Heart right ventricle (tissue), 16 donors: ENCODE results near the gene NOVA2. TPM values are rescaled to one million over a fixed set of nuclear protein-coding genes. Genes with fewer than 3 reads are reported as not detected.

Experiments used
- ATAC-seq, 8 donors: fragments of 200-7000 bp; cut with Tn5 transposase; one replicate each; pipeline ENCODE4 v1.9.1; 2020; ENCODE audit warnings: mild to moderate bottlenecking in 8 of 8, moderate library complexity in 8 of 8, moderate number of reproducible peaks in 1 of 8
- DNase-seq, 2 donors: peaks; one replicate each; pipeline ENCODE4 v3.0.0-alpha.2; 2020
- H3K27ac ChIP-seq, 10 donors: fragments of 200-600 bp; sonication (generic) in 2 of 10; one replicate each; pipeline versions ENCODE4 v1.5.0 to v1.8.0; 2020 to 2022; ENCODE audit warnings: mild to moderate bottlenecking in 3 of 10
- H3K27me3 ChIP-seq, 7 donors: fragments of 200-600 bp; one replicate each; pipeline ENCODE4 v1.8.0; 2021 to 2022; ENCODE audit warnings: mild to moderate bottlenecking in 2 of 7
- H3K36me3 ChIP-seq, 9 donors: fragments of 200-600 bp; sonication (generic) in 1 of 9; one replicate each; pipeline versions ENCODE4 v1.5.0 to v1.8.0; 2020 to 2022; ENCODE audit warnings: mild to moderate bottlenecking in 2 of 9
- H3K4me1 ChIP-seq, 9 donors: fragments of 200-600 bp; sonication (generic) in 1 of 9; one replicate each; pipeline versions ENCODE4 v1.5.0 to v1.8.0; 2020 to 2022; ENCODE audit warnings: mild to moderate bottlenecking in 4 of 9
- H3K4me3 ChIP-seq, 10 donors: fragments of 200-600 bp; sonication (generic) in 2 of 10; one replicate each; pipeline versions ENCODE4 v1.5.0 to v1.8.0; 2020 to 2022; ENCODE audit warnings: mild to moderate bottlenecking in 7 of 10, moderate library complexity in 2 of 10
- H3K9me3 ChIP-seq, 11 donors: fragments of 200-600 bp in 10 of 11; sonication (generic) in 2 of 11; one replicate each; pipeline versions ENCODE4 v1.5.0 to v1.8.0; 2013 to 2022; ENCODE audit warnings: mild to moderate bottlenecking in 2 of 11, control low read depth in 1 of 11, moderate library complexity in 1 of 11
- CTCF ChIP-seq, 9 donors: fragments of 200-600 bp; sonication (generic) in 2 of 9; IDR thresholded peaks; one replicate each; pipeline versions ENCODE4 v1.5.0 to v1.8.0; 2021 to 2022; ENCODE audit warnings: antibody characterized with exemption in 9 of 9, mild to moderate bottlenecking in 5 of 9, moderate library complexity in 1 of 9
- WGBS, 2 donors: extraction: QIAGEN DNeasy Blood & Tissue Kit; methylation state at CpG; one replicate each; pipeline ENCODE4 v1.1.7; 2013; ENCODE audit warnings: inconsistent platforms in 1 of 2; 5-methylcytosine and 5-hydroxymethylcytosine counted together
- intact Hi-C, 10 donors: fragments of 100-400 bp; cut with DNase I; formaldehyde crosslinking; loops; one replicate each; pipeline versions ENCODE4 v1.11.1 to v1.14.2; 2022
- polyA plus RNA-seq, 2 donors: library from polyadenylated mRNA; stranded (reverse); fragments of 200-250 nt; gene quantifications; one replicate each; pipeline ENCODE4 v1.2.3, GENCODE V29; 2013
- total RNA-seq, 10 donors: library from RNA; stranded (reverse); fragmentation: NEBNext Ultra II Directional in 3 of 10; extraction: Animal tissue kit (Norgen Biotek cat#: 25700) in 3 of 10; gene quantifications; one replicate each; pipeline versions ENCODE4 v1.2.1 to v1.2.4, GENCODE V29; 2021 to 2023
- donor health status: Arrhythmogenic right ventricular cardiomyopathy.
- donor health status: ischemic (EF 13 %, LVEDD 7.1; RV severe dilation, severe dysfunction).
- donor health status: healthy with polysubstance abuse.
- donor health status: DM: no; HTN: yes; CAD: no.
- donor health status: DM: no; HTN: no; CAD: no.
- donor health status: ischemic (EF 25% LVEDD 6.9; RV normal size, moderate dysfunction).
- donor health status: ischemic (EF 25% LVEDD 5.7; RV mildly dilated, moderate dysfunction).
- donor health status: healthy.
- donor health status: DM: yes; HTN: yes; CAD: no.
- donor health status: Ischemic cardiomyopathy.
- donor health status: ischemic (EF 35%, LVEDD 5.7; RV mildly dilated, moderate dysfunction).
- donor health status: nonischemic (EF 11% LVEDD 7.7; RV severe dilation, severe dysfunction).
- donor health status: DM: yes; HTN: yes; CAD: no.
- donor health status: PGD.
- donor health status: ischemic (EF 29% LVEDD 5.4; RV normal size, mild dysfunction).
- donor health status: nonischemic (EF 23%, LVEDD 6.1; RV moderate dilation, normal function).

NOVA2 gene
- total and polyA plus RNA-seq, 12 donors = 1.6 to 8.2 (median 5.9) TPM

- ATAC-seq = peak in 3 of 8 donors; percentile 13 to 66 (median 33)
- intact Hi-C loops = no loop called here
- peak overlapping the region in 9 of 10 donors; percentile 31 to 72 (median 56) for H3K27ac ChIP-seq
- 47 to 51% methylated on average over 12 of the region's 12 CpGs for WGBS, 2 donors
- H3K4me1 ChIP-seq = peaks cover 10 to 67% (median 45%) of the 10 kb centered on the region in 9 donors
- peaks cover 0 to 57% (median 27%) of the 10 kb centered on the region in 7 donors for H3K27me3 ChIP-seq
- H3K4me3 ChIP-seq = no peak overlapping the region
- H3K36me3 ChIP-seq = peaks cover 0 to 18% (median 0%) of the 10 kb centered on the region in 9 donors
- no peak for DNase-seq
- no peaks in the 10 kb centered on the region for H3K9me3 ChIP-seq
- TF ChIP-seq CTCF (IDR thresholded peaks at IDR 0.05) = no peak
These were observed 14.7 kb downstream of the NOVA2 start for GRCh38 chr19:45958769-45959516.

DNA sequence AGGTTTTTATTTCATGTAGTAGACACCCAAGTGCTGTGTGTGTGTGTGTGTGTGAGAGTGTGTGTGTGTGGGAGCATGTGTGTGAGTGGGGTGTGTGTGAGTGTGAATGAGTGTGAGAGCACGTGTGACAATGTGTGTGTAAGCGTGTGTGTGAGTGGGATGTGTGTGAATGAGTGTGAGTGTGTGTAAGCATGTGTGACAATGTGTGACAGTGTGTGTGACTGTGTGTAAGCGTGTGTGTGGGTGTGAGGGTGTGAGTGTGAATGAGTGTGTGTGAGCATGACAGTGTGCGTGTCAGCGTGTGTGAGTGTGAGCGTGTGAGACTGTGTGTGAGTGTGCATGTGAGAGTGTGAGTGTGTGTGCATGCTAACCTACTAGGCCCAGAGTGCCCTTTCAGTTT lies 15.3 kb downstream of the NOVA2 start:
- H3K27ac ChIP-seq = peak overlapping the region in 6 of 10 donors; percentile 40 to 72 (median 65)
- 97% methylated on average over 6 of the region's 6 CpGs for WGBS, 2 donors
- intact Hi-C loops = no loop called here

DNA sequence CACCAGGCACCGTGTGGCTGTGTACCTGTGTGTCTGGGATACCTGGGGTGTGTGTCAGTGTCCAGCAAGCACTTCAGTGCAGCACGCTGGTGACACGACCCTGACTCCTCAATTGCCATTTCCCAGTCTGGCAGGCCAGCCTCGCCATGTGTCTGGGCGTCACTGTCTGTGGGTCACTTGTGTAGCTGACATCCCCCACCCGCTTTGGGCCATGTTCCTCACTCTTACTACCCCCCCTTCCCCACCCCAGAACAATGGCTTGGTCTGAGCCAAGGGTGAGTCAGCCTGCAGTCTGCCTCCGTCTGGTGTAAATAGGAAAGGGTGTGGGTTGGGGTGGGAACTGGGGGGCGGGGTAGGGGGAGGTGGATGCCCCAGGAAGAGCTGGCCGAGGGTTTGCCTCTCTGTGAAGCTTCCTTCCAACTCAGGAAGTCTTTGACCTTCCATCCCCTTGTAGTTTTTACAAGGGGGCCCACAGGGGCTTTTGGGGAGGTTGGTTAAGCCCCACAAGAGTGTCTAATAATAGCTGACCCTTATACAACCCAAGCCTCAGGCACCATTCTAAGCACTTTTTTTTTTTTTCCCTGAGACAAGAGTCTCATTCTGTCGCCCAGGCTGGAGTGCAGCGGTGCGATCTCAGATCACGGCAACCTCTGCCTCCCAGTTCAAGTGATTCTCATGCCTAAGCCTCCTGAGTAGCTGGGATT lies 17.6 kb downstream of the NOVA2 start:
- intact Hi-C loops = loop anchor here in 2 of 10 donors (1.0 to 2.0 kb wide), 2 partner anchors 15 to 16 kb away; no protein-coding TSS in a partner anchor
- ATAC-seq (peak; percentile 85 to 93 (median 89)), DNase-seq (peak; percentile 64 to 90)
- TF ChIP-seq CTCF (IDR thresholded peaks at IDR 0.05) = no peak
- Histone ChIP-seq H3K9me3 (no peaks in the 10 kb centered on the region), H3K27me3 (peaks cover 0 to 54% (median 33%) of the 10 kb centered on the region in 7 donors), H3K27ac (peak overlapping the region; percentile 33 to 84 (median 77)), H3K4me1 (peaks cover 18 to 72% (median 55%) of the 10 kb centered on the region in 9 donors), H3K4me3 (no peak overlapping the region), H3K36me3 (peaks cover 0 to 15% (median 0%) of the 10 kb centered on the region in 9 donors)
- WGBS, 2 donors = 41% methylated on average over 13 of the region's 13 CpGs

More for the DNA sequence above, 15.3 kb downstream of the NOVA2 start:
- ATAC-seq (no peak), DNase-seq (no peak)
- peaks cover 0 to 18% (median 0%) of the 10 kb centered on the region in 9 donors for H3K36me3 ChIP-seq
- no peak for TF ChIP-seq CTCF (IDR thresholded peaks at IDR 0.05)
- H3K27me3 ChIP-seq = peaks cover 0 to 62% (median 31%) of the 10 kb centered on the region in 7 donors
- no peaks in the 10 kb centered on the region for H3K9me3 ChIP-seq
- peaks cover 13 to 73% (median 51%) of the 10 kb centered on the region in 9 donors for H3K4me1 ChIP-seq
- H3K4me3 ChIP-seq = no peak overlapping the region

DNA sequence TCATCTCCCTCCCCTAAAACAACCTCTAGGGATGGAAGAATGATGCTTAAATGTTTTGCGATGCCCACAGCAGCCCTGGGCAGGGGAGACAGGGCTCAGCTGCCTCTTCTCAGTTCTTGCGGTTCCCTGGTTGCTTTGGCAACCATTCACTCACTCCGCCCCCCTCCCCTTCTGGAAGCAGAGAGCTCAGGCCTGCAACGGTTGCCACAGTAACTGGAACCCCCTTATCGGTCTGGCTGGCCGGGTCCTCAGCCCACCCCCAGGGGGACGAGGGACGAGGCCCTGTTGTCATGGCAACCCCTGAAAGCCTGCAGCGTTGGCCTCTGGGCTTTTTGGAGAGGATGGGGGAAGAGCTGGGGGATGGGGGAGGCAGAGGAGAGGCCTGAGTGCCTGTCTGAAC lies 19.5 kb downstream of the NOVA2 start:
- Histone ChIP-seq H3K27ac (peak overlapping the region in 8 of 10 donors; percentile 2 to 61 (median 37)), H3K4me1 (peaks cover 13 to 52% (median 46%) of the 10 kb centered on the region in 9 donors), H3K9me3 (no peaks in the 10 kb centered on the region), H3K4me3 (no peak overlapping the region), H3K27me3 (peaks cover 0 to 48% (median 23%) of the 10 kb centered on the region in 7 donors), H3K36me3 (peaks cover 0 to 32% (median 0%) of the 10 kb centered on the region in 9 donors)
- intact Hi-C loops = no loop called here
- ATAC-seq (no peak), DNase-seq (no peak)
- WGBS, 2 donors = 20 to 24% methylated on average over 9 of the region's 9 CpGs
- no peak for TF ChIP-seq CTCF (IDR thresholded peaks at IDR 0.05)
